GM19468 (cell line): ENCODE results near the gene RNF4.
A peak's percentile ranks its signal among the peaks of the same experiment; 100 is the strongest.
"Not testable (repeated sequence)": the region's sequence is repeated elsewhere in the genome, so short reads cannot be mapped to it uniquely, and the experiment has no call there.

Experiments used
- ATAC-seq: cut with Tn5 transposase; IDR thresholded peaks from one replicate; pipeline ENCODE4 v1.9.1; 2021; ENCODE audit warnings: mild to moderate bottlenecking, moderate library complexity, moderate number of reproducible peaks; ENCODE audit not compliant: unreplicated experiment; ENCODE audit errors: extremely low read depth

RNF4 gene

DNA sequence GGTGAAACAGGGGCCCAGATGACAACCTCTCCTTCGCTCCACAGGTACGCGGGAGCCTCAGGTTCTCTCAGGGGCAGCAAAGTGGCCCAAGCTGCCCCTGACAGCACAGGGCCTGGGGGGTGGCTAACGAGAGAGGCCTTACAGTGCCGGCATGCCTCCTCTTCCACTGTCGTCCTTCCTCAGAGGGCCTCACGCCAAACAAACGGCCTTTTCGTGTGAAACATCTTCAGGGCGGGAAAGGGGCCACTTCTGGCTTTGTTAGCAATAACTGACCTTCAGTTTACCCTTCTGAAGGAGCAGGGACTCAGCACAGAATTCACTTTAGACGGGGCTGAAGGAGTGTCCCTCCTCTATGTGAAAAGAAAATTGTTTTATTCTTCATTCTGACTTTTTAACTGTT lies 46.0 kb downstream of the RNF4 start:
- not testable (repeated sequence) for ATAC-seq

DNA sequence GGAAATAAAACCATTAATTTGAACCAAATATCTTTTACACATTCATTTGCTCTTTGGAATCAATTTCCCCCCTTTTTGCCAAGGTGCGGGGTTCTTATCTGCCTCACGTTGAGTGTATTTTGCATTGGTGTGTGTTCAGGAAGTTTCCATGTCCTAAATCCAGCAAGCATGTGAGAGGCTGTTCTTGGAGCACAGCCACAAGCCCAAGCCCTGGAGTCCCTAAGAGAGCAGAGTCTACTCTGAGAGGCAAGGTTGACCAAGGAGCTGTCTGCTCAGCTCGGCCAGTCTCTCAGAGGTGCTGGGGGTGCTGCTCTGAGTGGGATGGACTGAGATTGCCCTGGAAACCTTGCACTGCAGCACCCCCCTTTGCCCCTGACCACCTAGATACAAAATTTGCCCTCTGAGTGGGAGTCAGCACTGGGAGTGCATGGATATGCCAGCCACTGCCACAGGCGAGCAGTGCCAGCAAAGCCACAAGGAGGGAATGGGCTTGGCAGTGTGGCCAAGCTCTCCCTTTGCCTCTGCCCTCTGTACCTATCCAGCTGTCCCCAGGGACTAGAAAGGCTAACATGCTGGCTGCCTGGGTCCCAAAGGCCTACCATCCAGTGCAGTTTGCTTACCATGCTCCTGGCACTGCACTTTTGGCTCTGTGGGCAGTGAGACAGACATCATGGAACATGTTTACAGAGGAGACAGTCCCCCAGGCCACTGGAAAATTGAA lies 47.1 kb downstream of the RNF4 start:
- no peak for ATAC-seq

DNA sequence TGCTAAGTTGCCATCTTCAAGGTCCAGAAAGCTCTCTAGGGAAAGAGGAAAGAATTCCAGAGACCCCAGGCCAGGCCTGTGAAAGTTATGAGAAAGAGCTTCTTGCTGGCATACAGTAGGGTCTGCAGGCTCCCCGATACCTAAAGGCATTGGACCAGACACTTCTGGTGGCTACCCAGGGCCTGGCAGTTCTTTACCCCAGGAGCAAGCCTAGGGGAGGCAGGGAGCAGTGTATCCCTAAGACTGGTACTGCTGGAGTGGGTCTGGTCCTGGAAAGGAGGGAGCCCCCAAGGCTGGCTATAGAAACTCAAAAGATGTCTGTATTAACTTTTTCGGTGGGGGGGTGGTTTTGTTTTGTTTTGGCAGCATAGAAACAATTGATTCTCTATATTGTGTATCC lies 47.7 kb downstream of the RNF4 start:
- ATAC-seq: no peak

DNA sequence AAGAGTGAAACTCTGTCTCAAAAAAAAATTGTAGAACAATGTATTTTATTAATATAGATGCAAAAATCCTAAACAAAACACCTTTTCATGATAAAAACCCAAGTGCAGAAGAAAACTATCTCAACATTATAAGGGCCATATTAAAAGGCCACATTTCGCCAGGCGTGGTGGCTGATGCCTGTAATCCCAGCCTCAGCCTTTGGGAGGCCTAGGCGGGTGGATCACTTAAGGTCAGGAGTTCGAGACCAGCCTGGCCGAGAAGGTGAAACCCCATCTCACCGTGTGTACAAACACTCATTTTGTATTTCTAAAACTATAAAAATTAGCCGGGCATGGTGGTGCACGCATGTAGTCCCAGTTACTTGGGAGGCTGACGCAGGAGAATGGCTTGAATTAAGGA lies 57.7 kb downstream of the RNF4 start:
- ATAC-seq: no peak

DNA sequence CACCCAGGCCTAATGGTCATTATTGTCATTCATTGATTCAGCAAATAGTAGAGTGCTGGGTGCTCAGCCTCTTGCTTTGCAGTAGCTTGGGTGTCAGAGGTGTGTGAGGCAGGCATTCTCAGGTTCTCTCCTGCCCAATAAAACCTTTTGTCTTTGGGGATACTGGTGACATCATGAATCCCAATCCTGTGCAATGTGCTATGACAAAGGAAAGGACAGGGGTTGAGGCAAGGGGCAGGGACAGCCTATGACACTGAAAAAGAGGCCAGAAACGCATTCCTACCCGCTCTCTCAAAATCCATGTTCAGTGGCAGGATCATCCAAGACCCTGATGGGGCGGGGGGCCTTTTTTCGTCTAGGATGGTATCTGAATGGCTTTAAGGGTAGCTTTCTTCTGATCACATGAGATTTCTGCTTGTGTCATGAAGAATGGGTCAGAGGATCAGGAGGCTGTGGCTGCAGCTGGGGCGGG lies 66.0 kb downstream of the RNF4 start:
- no peak for ATAC-seq

DNA sequence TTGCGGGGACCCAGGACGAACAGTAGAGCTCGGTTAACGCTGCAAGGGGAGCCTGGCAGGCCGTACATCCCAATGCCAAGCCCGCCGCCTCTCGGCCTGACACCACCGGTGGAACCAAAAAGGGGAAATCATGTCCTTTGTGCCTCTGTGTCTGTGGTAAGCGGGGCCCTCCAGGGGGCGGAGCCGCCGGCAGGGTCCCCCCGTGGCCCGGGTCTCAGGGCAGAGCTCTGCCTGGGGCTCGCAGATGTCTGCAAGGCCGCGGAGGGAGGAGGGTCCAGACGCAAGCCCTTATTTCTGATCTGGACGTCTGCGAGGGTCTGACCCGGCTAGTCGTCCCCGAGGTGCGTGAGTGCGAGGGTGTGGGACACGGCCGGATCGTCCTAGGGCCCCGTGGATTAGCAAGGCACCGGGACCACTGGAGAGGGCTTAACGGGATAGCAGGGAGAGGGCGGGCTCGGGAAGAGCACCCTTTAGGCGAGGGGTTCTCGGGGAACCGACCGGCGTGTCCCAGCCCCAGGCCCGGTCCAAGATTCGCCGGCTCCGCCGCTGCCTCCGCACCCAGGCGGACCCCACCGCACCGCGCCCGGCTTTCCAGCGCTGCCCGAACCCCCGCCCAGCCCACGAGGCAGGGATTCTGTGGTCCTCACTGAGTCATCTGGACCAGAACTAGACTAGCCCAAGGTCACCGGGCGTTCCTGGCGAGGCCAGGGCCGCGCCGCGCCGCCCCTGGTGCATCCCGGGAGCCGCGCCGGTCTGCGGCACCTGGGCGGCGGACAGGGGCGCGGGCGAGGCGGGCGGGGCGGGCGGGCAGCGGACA lies 66.7 kb downstream of the RNF4 start:
- ATAC-seq: peak; percentile 1

DNA sequence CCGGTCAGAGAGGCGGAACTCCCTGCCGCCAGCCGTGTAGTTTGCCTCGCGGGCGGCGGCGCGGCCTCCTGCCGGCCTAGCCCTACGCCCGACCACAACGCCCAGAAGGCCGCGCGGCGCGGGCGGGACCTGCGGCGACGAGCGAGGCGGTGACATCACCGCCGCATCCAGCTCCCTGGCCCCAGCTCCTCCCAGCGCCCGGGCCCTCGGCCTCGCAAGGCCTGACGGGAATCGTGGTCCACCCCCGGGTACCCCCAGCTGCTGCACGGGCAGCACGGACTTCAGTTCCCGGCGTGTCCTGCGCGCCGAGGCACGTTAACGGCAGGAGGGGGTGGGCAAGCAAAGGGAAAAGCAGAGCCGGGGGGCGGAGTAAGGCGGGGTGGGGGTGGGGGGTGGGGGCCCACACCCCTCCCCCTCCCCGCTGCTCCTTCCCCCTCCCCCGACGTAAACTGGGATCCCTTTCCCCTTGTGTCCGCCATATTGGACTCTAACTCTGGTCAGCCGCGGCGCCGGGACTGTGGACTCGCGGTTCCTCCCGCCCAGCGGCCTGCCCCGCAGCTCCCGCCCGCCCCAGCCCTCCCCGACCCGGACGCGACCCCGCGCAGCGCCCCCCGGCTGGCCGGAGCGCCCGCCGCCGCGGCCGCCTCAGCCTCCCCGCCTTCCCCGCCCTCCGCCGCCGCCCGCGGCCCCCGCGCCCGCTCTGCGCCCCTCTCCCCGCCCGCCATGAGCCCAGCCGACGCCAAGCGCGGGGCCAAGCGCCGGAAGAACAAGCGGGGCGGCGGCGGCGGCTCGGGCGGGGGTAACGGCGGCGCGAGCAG lies 67.5 kb downstream of the RNF4 start, which contains the start of gene FAM193A:
TSS of gene FAM193A (plus strand) at position 455 of the 818 bp plus-strand sequence. CDS start at position 724, 269 bp downstream.
- peak; percentile 91 for ATAC-seq

DNA sequence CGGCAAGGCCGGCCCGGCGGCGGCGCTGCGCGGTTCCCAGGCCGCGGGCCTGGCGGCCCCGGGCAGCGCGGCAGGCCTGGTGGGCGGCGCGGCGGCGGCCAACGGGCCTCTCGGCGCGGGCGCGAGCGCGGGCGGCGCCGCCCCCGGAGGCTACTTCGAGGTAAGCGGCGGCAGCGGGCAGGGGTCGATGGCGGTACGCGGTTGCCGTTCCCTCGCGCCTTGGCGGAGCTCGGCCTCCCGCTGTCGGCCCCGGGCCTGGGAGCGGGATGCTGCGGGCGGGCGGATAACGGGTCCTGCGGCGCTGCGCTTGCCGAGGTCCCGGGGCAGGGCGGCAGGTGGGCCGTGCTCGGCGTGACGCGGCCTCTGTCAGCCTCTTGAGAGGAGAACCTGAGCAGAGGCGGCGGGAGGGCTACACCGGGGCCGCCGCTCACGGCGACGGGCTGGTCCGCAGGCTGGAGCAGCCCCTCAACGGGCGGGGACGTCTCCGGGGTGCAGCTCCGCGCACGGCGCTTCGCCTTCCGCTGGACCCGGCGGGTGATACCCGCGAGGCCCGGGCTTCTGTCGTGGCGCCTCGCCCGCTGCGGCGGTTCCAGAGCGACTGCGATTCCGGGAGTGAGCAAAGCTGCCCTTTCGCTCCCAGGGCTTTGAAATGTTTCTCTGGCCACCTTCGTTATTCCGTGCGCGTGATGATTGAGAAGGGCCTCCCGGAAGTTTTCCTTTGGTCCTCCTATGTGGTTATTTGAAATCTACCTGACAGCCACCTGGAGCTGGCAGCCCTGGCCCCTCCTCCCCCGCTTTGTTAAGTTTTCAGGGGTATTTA lies 68.3 kb downstream of the RNF4 start:
- ATAC-seq: no peak

DNA sequence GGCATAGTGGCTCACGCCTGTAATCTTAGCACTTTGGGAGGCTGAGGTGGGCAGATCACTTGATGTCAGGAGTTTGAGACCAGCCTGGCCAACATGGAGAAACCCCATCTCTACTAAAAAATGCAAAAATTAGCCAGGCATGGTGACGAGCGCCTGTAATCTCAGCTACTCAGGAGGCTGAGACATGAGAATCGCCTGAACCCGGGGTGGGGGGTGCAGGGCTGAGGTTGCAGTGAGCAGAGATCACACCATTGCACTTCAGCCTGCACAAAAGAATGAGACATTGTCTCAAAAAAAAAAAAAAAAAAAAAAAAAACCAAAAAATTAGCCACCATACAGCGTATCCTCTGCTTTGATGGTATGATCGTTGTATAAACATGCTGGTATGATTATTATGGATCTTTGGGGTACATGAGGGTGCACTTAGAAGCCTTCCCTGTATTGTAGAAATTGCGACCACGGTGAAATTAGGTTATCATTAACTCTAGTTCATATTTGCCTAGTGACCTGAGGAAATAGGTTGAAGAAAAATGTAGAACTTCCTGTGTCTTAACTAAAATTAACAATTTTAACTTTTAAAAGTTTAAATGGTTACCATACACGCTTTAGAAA lies 74.8 kb downstream of the RNF4 start:
- ATAC-seq: not testable (repeated sequence)

DNA sequence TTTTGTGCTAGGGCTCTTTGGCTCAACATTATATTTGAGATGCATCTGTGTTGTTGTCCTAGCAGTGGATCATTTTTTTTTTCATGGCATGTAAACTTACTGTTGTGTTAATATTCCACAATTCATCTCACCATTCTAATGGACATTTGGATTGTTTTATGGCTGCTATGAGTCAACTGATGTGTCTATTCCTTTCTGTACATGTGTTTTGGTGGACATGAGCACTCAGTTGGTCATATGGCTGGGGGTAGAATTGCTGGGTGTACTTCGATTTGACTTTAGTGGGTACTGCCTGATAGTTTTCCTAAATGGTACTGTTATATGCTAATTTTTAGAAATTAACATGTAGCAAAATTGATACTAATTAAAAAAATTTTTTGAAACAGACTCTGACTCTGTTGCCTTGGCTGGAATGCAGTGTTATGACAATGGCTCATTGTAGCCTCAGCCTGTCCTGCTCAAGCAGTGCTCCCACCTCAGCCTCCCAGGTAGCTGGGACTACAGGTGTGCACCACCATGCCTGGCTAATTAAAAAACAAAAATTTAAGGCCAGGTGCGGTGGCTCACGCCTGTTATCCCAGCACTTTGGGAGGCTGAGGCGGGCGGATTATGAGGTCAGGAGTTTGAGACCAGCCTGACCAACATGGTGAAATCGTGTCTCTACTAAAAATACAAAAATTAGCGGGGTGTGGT lies 76.6 kb downstream of the RNF4 start:
- no peak for ATAC-seq

DNA sequence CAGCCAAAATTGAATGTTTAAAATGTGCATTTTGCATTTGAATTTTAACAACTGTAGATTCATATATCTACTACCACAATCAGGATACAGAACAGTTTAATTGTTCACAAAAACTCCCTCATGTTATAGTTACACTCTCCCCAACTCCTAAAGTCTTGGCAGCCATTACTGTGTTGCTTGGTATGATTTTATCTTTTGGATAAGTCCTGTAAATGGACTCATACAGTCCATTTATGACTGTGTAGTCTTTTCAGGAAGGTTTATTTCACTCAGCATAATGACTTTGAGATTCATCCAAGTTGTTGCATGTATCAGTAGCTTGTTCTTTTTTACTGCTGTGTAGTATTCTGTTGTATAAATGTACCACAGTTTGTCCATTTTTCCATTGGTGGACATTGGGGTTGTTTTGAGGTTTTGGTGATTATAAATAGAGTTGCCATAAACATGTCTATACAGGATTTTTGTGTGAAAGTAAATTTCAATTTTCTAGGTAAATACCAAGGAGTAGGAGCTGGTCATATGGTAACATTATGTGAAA lies 77.4 kb downstream of the RNF4 start:
- ATAC-seq: no peak

DNA sequence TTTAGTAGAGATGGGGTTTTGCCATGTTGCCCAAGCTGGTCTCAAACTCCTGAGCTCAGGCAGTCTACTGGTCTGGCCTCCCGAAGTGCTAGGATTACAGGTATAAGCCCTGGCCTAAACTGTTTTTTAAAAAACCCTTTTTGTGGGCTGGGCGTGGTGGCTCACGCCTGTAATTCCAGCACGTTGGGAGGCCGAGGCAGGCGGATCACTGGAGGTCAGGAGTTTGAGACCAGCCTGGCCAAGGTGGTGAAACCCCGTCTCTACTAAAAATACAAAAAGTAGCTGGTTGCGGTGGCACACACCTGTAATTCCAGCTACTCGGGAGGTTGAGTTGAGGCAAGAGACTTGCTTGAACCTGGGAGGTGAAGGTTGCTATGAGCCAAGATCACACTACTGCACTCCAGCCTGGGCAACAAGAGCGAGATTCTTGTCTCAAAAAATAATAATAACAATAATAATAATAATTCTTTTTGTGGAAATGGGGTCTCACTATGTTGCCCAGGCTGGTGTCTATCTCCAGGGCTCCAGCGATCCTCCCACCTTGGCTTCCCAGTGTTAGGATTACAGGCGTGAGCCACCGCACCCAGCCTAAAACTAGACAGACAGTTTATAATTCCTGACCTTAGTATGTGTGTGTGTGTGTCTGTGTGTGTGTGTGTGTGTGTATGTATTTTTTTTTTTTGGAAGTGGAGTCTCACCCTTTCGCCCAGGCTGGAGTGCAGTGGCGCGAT lies 78.2 kb downstream of the RNF4 start:
- not testable (repeated sequence) for ATAC-seq

DNA sequence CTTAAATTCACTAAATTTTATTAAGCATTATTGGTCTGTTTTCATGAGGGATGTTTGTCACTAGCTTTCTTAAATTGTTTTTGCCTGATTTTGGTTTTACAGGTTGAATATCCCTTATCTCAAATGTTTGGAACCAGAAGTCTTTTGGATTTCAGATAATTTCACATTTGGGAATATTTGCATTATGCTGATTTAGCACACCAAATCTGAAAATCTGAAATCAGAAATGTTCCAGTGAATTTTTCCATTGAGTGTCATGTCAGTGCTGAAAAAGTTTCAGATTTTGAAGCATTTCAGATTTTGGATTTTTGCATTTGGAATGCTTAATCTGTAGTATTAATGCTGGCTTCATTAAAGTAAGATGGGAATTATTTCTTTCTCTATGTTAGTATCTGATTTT lies 82.2 kb downstream of the RNF4 start:
- no peak for ATAC-seq

DNA sequence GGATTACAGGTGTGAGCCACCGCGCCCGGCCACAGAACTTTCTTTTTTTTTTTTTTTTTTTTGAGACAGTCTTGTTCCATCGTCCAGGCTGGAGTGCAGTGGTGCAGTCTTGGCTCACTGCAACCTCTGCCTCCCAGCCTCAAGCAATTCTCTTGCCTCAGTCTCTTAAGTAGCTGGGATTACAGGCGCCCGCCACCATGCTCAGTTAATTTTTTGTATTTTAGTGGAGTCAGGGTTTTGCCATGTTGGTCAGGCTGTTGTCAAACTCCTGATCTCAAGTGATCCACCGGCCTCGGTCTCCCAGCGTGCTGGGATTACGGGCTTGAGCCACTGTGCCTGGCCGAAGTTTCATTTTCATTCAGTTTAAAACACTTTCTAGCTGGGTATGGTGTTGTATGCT lies 83.9 kb downstream of the RNF4 start:
- no peak for ATAC-seq

DNA sequence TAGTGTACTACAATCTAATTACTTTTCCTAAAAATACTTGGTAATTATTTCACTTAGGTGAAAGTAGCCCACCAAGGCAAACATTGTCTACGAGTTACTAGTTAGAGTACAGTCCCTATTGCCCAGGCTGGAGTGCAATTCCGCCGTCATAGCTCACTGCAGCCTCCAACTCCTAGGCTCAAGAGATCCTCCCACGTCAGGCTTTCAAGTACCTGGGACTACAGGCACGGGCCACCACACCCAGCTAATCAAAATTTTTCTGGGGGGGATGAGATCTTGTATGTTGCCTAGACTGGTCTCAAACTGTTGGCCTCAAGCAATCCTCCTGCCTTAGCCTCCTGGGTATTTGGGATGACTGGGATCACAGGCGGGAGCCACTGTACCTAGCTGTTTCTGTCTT lies 89.4 kb downstream of the RNF4 start:
- ATAC-seq: no peak

DNA sequence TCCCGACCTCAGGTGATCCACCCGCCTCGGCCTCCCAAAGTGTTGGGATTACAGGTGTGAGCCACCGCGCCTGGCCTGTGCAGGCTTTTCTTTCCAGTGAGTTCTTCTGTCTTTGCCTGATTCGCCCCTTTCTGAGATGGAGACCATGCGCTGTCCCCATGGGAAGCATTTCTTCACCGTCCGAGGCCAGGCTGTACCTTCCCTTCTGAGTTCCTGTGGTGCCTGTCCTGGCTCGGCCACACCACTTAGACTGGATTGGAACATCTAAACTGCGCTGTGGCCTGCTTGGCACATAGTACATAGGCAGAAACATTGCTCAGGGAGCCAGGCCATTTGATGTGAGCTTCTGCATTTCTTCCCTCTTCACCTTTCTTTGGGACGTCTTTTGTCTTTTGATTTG lies 91.3 kb downstream of the RNF4 start:
- no peak for ATAC-seq
